Brain microvascular endothelial cell (primary cell): ENCODE measurements around the gene AMBRA1.

ENCODE experiments used
- DNase-seq: peaks from one replicate; pipeline ENCODE4 v3.0.0-alpha.2; 2020
- H3K27ac ChIP-seq: fragments of 250-450 bp; sonication (Bioruptor Pico); 2 replicates; pipeline ENCODE4 v1.5.1; 2020; ENCODE audit warnings: mild to moderate bottlenecking, moderate library complexity
- H3K27me3 ChIP-seq: fragments of 250-450 bp; sonication (Bioruptor Pico); replicated peaks from 2 replicates; pipeline ENCODE4 v1.5.1; 2020; ENCODE audit warnings: mild to moderate bottlenecking
- H3K36me3 ChIP-seq: fragments of 250-450 bp; sonication (Bioruptor Pico); replicated peaks from 2 replicates; pipeline ENCODE4 v1.5.1; 2020; ENCODE audit warnings: mild to moderate bottlenecking
- H3K4me3 ChIP-seq: 2 replicates; pipeline ENCODE4 v1.5.1; 2011; ENCODE audit warnings: low read depth, mild to moderate bottlenecking, control low read depth, low read length, moderate library complexity
- in situ Hi-C: cut with HindIII; loops from 2 replicates; pipeline ENCODE4 v1.10.0; 2017; ENCODE audit warnings: low sequenced_read_pairs, low pct_ligation_motif_present
- TF ChIP-seq, protein P1 (sequence below): IDR thresholded peaks from 2 replicates; pipeline ENCODE4 v1.5.1; 2011; ENCODE audit warnings: low read depth, mild to moderate bottlenecking, moderate library complexity, low read length, control low read depth, inconsistent platforms; ENCODE audit errors: missing control alignments

Gene AMBRA1

DNA sequence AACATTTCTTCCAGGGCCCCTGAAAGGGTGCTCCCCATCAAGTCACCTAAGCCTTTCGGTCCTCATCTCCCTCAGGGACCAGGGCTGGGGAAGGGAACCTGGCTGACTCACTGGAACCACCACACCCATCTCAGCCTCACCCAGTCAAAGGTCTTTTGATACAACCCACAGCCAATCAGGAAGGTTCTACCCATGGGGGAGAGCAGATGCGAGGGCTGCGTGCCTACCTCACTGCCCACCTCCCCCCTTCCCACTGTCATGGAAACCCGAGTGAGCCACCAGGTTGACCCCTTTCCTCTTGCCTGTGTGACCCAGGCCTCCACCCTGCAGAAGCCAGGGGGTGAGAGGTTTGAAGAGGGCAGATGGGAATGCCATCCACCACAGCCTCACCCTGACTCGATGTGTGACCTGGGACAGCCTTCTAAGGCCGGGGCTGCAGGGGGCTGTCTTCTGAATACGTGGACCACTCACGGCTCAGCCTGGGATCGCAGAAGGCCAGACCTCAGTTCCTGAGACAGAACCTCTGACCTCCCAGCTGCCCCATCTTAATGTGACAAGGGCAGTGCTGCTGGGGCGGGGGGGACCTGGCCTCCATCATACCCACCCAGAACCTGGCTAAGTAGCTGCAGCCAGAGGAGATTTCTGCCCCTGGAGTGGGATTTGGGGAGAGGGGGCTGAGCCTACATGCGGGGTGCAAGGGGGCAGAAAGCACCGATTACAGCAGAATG, 209.7 kb downstream of the AMBRA1 start:
- Histone ChIP-seq H3K27ac (no peak overlapping the region), H3K27me3 (no peaks in the 10 kb centered on the region)
- TF ChIP-seq, protein P1, sequence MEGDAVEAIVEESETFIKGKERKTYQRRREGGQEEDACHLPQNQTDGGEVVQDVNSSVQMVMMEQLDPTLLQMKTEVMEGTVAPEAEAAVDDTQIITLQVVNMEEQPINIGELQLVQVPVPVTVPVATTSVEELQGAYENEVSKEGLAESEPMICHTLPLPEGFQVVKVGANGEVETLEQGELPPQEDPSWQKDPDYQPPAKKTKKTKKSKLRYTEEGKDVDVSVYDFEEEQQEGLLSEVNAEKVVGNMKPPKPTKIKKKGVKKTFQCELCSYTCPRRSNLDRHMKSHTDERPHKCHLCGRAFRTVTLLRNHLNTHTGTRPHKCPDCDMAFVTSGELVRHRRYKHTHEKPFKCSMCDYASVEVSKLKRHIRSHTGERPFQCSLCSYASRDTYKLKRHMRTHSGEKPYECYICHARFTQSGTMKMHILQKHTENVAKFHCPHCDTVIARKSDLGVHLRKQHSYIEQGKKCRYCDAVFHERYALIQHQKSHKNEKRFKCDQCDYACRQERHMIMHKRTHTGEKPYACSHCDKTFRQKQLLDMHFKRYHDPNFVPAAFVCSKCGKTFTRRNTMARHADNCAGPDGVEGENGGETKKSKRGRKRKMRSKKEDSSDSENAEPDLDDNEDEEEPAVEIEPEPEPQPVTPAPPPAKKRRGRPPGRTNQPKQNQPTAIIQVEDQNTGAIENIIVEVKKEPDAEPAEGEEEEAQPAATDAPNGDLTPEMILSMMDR, result no peak

DNA sequence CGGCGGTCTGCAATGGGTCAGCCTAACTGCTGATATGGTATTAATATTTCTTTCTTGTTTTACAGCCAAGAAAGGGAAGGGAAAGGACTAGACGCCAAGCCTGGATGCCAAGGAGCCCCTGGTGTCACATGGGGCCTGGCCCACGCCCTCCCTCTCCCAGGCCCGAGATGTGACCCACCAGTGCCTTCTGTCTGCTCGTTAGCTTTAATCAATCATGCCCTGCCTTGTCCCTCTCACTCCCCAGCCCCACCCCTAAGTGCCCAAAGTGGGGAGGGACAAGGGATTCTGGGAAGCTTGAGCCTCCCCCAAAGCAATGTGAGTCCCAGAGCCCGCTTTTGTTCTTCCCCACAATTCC, 210.4 kb downstream of the AMBRA1 start:
- TF ChIP-seq, protein P1, result no peak
- Histone ChIP-seq H3K4me3 (no peak overlapping the region), H3K27ac (no peak overlapping the region), H3K36me3 (no peaks in the 10 kb centered on the region), H3K27me3 (no peaks in the 10 kb centered on the region)
- in situ Hi-C loops, result no loop called here
- DNase-seq, result no peak

More for the DNA sequence above, 209.7 kb downstream of the AMBRA1 start:
- no peak for DNase-seq
- in situ Hi-C loops, result no loop called here
- H3K36me3 ChIP-seq, result no peaks in the 10 kb centered on the region
- no peak overlapping the region for H3K4me3 ChIP-seq

DNA sequence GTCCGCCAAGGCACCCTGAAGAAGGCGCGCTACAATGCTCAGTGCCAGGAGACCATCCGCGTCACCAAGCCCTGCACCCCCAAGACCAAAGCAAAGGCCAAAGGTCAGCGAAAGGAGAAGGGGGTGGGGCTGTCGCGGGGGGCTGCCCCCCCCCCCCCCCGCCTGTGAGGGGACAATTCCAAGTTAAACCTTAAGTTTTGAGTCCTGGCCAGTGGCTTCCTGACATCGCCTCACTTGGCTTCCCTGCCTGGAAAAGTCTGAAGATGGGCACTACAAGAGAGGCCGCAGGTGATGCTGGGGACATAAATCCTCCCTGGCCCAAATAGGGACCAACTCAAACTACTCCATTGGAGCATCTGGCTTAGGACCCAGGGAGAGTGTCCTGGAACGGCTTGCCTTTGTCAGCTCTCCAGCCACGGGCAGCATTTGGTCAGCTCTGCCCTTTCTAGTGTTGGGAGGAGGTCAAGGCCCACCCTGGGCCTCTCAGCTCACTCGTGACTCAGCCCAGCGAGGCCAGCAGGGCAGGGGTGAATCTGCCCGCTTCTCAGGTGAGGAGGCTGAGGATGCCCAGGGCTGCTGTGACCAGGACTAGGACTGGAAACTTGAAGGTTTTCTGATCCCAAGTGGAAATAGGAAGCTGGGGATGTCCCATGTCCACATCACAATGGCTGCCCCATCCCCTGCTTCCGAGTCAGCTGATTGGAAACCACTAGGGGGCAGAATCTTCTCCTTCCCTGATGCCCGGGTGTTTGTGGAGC, 211.0 kb downstream of the AMBRA1 start:
- no peak overlapping the region for H3K27ac ChIP-seq
- TF ChIP-seq, protein P1, result peak; percentile 78
- peaks cover 5% of the 10 kb centered on the region for H3K36me3 ChIP-seq
- H3K27me3 ChIP-seq, result no peaks in the 10 kb centered on the region
- H3K4me3 ChIP-seq, result peak overlapping the region; percentile 60
- in situ Hi-C loops, result no loop called here
- DNase-seq, result no peak

DNA sequence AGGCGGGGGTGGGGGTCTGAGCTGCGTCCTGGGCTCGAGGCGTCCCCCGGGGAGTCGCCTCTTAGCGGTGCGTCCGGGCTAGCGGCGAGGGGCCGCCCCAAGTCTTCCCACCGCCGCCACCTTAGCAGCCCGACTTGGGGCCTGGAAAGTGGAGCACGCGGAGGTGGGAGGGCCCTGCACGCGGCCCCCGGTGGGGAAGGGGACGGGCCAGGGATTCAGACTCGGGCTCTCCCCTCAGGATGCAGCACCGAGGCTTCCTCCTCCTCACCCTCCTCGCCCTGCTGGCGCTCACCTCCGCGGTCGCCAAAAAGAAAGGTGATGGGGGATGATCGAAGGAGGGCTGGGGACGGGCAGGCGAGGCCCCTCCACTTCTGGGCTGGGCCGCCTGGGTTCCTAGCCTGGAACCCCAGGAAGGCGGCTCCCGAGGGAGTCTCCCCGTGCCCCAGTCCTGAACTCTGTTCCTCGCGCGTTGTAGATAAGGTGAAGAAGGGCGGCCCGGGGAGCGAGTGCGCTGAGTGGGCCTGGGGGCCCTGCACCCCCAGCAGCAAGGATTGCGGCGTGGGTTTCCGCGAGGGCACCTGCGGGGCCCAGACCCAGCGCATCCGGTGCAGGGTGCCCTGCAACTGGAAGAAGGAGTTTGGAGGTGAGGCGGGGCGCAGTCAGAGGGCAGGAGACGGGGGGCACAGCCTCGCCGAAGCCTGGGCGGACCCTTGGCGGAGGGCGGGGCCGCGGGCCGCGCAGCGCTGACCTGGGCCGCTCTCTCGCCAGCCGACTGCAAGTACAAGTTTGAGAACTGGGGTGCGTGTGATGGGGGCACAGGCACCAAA, 211.8 kb downstream of the AMBRA1 start:
- Histone ChIP-seq H3K4me3 (peak overlapping the region; percentile 60), H3K36me3 (peaks cover 8% of the 10 kb centered on the region), H3K27me3 (no peaks in the 10 kb centered on the region), H3K27ac (no peak overlapping the region)
- in situ Hi-C loops, result no loop called here
- TF ChIP-seq, protein P1, result no peak
- DNase-seq, result no peak

DNA sequence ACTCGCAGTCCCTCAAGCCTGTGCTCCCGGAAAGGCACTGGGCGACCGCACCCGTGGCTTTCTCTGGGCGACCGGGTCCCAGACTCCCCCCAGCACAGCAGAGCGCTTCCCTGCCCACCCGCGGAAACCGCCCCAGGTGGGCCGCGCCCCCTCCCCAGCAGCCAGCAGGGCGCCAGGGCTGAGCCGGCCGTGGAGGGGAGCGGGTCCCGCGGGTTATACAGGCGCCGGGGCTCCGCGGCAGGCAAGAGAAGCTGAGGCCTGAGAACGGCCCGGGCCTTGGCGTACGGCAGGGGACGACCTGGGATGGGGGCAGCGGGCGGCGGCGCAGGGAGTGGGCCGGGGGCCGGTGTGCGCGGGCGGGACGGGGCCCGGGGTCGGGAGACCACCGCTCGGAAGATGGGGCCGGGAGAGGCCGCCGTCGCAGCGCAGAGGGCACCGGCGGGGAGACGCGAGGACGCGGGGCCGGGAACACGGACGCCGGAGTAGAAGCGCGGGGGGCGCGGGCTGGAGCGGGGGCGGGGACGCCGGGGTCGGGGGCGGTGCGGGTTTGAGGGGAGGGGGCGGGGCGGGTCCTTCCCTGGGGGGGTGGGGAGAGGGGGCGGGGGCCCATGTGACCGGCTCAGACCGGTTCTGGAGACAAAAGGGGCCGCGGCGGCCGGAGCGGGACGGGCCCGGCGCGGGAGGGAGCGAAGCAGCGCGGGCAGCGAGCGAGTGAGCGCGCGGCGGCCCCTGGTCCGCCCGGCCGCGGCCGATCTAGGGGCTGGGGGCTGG, 212.6 kb downstream of the AMBRA1 start, which contains the start of gene MDK:
TSS of gene MDK (plus strand) at position 622 of the 771 bp plus-strand sequence. CDS start 389 bp downstream, outside the sequence.
- in situ Hi-C loops, result no loop called here
- H3K27me3 ChIP-seq, result no peaks in the 10 kb centered on the region
- H3K36me3 ChIP-seq, result peaks cover 13% of the 10 kb centered on the region
- DNase-seq, result no peak
- TF ChIP-seq, protein P1, result no peak
- peak within 1 kb of the TSS; percentile 50 for H3K27ac ChIP-seq
- peak within 1 kb of the TSS; percentile 60 for H3K4me3 ChIP-seq
